Measurements from ENCODE around the gene SPECC1L.
"Not testable (repeated sequence)": the region's sequence is repeated elsewhere in the genome, so short reads cannot be mapped to it uniquely, and the experiment has no call there.

The SPECC1L gene

DNA sequence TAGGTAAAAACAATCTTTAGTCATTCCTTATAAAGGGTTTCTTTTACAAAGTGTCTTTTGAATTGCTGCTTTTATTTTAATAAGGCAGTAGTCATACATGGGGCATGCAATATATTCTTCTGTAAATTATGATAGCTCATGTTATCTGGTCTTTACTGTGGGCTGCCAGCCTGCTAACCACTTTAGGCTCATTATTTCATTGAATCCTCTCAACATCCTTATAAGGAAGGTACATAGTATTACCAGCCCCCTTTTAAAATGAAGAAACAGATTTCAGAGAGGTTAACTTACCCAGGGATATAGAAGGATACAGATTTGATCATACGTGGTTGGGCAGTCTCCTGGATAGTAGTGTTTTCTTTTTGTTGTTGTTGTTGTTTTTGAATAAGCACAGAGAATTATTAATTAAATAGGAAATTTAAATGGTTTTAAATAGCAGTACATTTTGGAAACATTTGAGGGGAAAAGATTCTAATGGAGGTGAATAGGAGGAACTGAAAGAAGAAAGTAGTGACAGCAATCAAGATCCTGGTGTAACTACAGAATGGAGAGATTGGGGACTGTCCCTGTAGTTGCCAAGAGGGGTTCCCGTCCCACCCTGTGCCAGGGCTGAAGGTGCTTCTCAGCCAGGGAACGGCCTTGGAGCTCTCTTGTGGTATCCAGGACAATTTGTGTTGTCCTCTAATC, 21.0 kb downstream of the SPECC1L start:
- TF ChIP-seq, protein P1, sequence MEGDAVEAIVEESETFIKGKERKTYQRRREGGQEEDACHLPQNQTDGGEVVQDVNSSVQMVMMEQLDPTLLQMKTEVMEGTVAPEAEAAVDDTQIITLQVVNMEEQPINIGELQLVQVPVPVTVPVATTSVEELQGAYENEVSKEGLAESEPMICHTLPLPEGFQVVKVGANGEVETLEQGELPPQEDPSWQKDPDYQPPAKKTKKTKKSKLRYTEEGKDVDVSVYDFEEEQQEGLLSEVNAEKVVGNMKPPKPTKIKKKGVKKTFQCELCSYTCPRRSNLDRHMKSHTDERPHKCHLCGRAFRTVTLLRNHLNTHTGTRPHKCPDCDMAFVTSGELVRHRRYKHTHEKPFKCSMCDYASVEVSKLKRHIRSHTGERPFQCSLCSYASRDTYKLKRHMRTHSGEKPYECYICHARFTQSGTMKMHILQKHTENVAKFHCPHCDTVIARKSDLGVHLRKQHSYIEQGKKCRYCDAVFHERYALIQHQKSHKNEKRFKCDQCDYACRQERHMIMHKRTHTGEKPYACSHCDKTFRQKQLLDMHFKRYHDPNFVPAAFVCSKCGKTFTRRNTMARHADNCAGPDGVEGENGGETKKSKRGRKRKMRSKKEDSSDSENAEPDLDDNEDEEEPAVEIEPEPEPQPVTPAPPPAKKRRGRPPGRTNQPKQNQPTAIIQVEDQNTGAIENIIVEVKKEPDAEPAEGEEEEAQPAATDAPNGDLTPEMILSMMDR (IDR thresholded peaks at IDR 0.05; ENCODE audit: extremely low read depth, insufficient read depth, missing control alignments) = no peak
- DNase-seq (ENCODE audit: low spot score) = no peak
- in situ Hi-C loops (cut with MboI; ENCODE audit: low pct_unique_long_range_greater_than_20kb, low sequenced_read_pairs, unreplicated experiment) = no loop called here

GRCh38 chr22:24292202-24292830, 21.7 kb downstream of the SPECC1L start:
- in situ Hi-C loops (cut with MboI; ENCODE audit: low pct_unique_long_range_greater_than_20kb, low sequenced_read_pairs, unreplicated experiment); DNase-seq (ENCODE audit: low spot score): not testable (repeated sequence)

DNA sequence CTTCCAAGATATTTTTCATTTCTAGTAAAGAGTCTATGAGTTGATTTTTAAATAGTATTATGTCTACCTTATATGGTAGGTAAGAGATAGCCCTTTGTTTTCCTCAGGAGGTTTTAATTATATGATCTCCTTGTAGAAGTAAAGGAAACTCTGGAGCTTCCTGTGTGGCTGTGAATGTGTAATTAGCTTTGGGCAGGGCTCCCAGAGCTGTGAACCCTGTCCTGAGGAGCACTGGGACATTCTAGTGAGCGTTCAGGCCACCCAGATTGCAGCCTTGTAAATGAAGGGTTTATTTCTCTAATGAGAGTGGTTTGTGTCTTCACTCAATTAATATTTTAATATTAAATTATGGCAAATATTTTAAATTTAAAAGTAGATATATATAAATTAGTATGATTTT, 24.3 kb downstream of the SPECC1L start:
- DNase-seq (ENCODE audit: low spot score); in situ Hi-C loops (cut with MboI; ENCODE audit: low pct_unique_long_range_greater_than_20kb, low sequenced_read_pairs, unreplicated experiment): not testable (repeated sequence)

GRCh38 chr22:24298497-24299155, 28.0 kb downstream of the SPECC1L start:
- DNase-seq (ENCODE audit: low spot score); in situ Hi-C loops (cut with MboI; ENCODE audit: low pct_unique_long_range_greater_than_20kb, low sequenced_read_pairs, unreplicated experiment): not testable (repeated sequence)

GRCh38 chr22:24300522-24300921, 29.9 kb downstream of the SPECC1L start:
- DNase-seq (ENCODE audit: low spot score); in situ Hi-C loops (cut with MboI; ENCODE audit: low pct_unique_long_range_greater_than_20kb, low sequenced_read_pairs, unreplicated experiment): not testable (repeated sequence)

DNA sequence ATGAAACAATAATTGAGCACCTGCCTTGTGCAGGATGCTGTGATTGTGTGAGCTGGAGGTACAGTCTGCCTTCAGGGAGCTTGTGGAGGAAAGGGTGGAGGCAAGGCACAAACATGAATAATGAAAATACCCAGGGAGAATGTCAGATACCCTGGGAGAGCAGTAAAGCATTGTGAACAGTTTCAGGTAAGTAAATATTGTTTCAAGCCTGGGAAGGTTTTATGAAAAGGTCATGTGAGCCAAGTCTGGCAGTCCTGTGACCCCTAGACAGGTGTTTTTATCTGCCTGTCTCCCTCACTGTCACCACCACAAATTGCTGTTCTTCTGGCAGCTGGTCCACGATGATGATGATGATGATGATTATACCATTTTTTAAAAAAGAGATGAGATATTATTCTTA, 32.0 kb downstream of the SPECC1L start:
- DNase-seq (ENCODE audit: low spot score) = no peak
- TF ChIP-seq, protein P1 (IDR thresholded peaks at IDR 0.05; ENCODE audit: extremely low read depth, insufficient read depth, missing control alignments) = no peak
- in situ Hi-C loops (cut with MboI; ENCODE audit: low pct_unique_long_range_greater_than_20kb, low sequenced_read_pairs, unreplicated experiment) = no loop called here

GRCh38 chr22:24303007-24303406, 32.4 kb downstream of the SPECC1L start:
- in situ Hi-C loops (cut with MboI; ENCODE audit: low pct_unique_long_range_greater_than_20kb, low sequenced_read_pairs, unreplicated experiment) = no loop called here
- no peak for DNase-seq (ENCODE audit: low spot score)

DNA sequence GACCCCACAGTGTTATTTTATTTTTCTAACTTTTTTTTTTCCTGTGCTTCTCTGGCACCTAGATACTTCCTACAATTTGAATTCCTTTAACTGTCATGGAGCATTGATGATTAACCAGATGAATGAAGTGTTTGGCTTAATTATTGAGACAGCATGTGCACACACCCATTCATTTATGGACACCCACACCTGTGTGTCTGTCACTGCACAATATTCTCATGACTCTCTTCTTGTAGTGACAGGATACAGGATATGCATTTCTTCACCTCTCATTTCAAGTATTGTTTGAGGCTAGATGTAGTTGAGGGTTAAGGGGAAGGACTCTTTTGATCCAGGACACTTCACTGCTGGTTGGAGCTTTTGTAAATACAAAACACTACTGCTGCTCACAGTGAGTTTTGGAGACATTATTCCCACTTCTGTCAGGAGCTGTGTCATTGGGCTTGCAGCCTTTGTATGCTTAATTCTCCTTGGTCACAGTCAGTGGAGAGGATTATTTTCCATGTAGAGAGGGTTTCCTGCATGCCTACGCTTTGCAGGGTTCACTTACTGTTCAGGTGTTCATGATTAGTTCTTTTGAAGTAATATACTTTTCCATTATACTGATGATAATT, 33.5 kb downstream of the SPECC1L start:
- TF ChIP-seq, protein P1 (IDR thresholded peaks at IDR 0.05; ENCODE audit: extremely low read depth, insufficient read depth, missing control alignments) = no peak
- in situ Hi-C loops (cut with MboI; ENCODE audit: low pct_unique_long_range_greater_than_20kb, low sequenced_read_pairs, unreplicated experiment) = no loop called here

More at GRCh38 chr22:24303007-24303406, 32.4 kb downstream of the SPECC1L start:
- TF ChIP-seq, protein P1 (IDR thresholded peaks at IDR 0.05; ENCODE audit: extremely low read depth, insufficient read depth, missing control alignments) = no peak

More for the DNA sequence above, 33.5 kb downstream of the SPECC1L start:
- DNase-seq (ENCODE audit: low spot score) = no peak
